KOPT-K1 (cell line): ENCODE data around the gene PNPLA1.

Source experiments
- H3K27ac ChIP-seq: fragments of 200-600 bp; sonication (generic); 2 replicates; pipeline ENCODE4 v1.5.1; 2016; ENCODE audit warnings: antibody characterized with exemption, mild to moderate bottlenecking, low read depth, low read length; ENCODE audit not compliant: poor library complexity, severe bottlenecking
- H3K36me3 ChIP-seq: fragments of 200-600 bp; sonication (generic); 2 replicates; pipeline ENCODE4 v1.5.1; 2017; ENCODE audit warnings: antibody characterized with exemption, mild to moderate bottlenecking, low read length, moderate library complexity; ENCODE audit not compliant: insufficient read depth
- H3K9me3 ChIP-seq: fragments of 200-600 bp; sonication (generic); 2 replicates; pipeline ENCODE4 v1.5.1; 2017; ENCODE audit warnings: antibody characterized with exemption, low read length, mild to moderate bottlenecking; ENCODE audit not compliant: insufficient read depth, poor library complexity, severe bottlenecking

PNPLA1 gene, protein sequence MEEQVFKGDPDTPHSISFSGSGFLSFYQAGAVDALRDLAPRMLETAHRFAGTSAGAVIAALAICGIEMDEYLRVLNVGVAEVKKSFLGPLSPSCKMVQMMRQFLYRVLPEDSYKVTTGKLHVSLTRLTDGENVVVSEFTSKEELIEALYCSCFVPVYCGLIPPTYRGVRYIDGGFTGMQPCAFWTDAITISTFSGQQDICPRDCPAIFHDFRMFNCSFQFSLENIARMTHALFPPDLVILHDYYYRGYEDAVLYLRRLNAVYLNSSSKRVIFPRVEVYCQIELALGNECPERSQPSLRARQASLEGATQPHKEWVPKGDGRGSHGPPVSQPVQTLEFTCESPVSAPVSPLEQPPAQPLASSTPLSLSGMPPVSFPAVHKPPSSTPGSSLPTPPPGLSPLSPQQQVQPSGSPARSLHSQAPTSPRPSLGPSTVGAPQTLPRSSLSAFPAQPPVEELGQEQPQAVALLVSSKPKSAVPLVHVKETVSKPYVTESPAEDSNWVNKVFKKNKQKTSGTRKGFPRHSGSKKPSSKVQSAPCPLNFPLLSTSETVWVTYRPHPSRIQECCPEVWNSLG

DNA sequence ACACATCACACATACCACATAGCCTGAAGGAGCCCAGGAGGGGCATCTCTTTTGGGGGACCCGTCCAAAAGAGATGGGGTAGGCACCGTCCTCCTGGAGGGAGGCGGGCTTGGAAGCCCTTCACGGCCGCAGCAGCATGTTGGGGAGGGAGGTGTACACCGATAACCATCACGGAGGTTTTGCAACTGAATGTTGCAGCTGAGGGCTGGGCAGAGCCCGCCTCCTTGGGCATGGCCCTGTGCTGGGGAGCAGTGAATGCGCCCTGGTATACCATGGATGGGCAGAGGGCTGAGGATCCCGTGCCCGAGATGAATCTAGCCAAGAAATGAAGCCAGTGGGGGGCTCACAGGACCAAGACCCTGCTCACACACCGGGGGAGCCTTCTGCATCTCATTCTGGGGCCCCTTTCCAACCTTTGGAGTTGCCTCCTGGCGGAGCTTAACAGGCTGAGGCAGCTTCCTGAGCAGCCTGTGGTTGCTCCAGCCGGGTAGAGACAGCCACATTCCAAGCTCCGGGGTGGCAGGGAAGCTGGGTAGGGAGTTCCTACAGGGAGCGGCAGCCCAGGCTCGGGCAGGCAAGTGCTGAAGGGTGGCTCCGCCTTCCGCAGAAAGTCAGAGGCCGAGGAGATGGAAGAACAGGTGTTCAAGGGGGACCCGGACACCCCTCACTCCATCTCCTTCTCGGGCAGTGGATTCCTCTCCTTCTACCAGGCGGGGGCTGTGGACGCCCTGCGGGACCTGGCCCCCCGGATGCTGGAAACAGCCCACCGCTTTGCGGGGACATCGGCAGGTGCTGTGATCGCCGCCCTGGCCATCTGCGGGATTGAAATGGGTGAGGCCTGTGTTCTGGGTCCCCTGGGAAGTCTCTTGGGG is at the start of gene PNPLA1:
Gene PNPLA1 (plus strand): TSS at position 227 of the 872 bp plus-strand sequence. CDS start 400 bp downstream, at position 627.
- Histone ChIP-seq H3K36me3 (no peaks in the 10 kb centered on the region), H3K27ac (no peak within 1 kb of the TSS), H3K9me3 (peaks cover 8% of the 10 kb centered on the region)

DNA sequence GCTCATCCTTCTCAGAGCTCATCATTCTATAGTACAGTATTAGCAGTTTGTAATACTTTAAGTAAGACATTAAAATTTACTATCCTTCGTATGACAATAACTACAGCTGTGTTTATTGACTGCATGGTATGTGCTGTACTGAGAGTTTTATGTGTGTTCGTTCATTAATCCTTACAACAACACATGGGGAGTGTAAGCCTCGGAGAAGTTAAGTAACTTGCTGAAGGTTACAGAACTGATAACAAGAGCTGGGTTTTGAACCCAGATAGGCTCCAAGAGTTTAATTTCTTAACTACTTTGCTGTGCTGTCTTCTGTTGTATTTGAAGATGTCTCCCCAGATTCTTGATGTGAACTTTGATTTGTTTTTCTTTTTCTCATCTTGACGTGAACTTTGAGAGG is 49.6 kb upstream of the PNPLA1 start:
- Histone ChIP-seq H3K27ac (no peak overlapping the region), H3K9me3 (no peaks in the 10 kb centered on the region), H3K36me3 (peaks cover 95% of the 10 kb centered on the region)

DNA sequence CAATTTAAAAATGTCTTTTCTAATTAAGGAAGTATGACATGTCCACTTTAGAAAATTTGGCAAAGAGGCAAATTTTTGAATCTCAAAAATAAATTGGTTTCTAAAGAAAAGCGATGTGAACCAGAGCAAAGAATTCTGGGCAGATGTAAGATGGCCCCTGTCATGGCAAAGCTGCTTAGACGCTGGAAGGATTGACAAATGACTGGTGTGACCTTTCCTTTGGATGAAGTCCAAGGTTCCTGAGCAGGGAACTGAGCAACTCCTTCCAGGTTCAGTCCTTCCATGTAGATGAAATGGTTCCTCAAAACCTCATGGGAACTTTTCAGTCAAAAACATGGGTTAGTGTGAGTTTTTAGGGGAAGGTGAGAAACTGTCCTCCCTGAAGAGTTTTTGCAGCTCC is 48.2 kb upstream of the PNPLA1 start:
- Histone ChIP-seq H3K27ac (no peak overlapping the region), H3K36me3 (peaks cover 95% of the 10 kb centered on the region), H3K9me3 (no peaks in the 10 kb centered on the region)

DNA sequence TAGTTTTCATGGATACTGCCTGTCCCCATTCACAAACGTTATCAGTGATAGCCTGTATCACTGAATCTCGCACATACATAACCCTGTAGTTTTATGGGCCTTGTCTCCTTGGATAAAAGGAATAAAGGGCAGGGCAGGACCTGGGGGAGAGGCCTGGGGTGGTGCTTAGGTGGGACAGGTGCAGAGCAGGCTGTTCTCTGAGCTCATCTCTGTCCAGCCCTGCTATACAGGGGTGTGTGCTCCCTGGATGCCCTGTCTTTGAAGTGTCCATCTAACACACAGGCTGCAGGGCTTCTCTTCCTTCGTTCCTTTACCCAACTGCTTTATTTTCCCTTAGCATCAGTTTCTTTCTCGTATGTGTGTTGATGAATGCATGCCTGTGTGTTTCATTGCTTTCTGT is 46.9 kb upstream of the PNPLA1 start:
- peaks cover 94% of the 10 kb centered on the region for H3K36me3 ChIP-seq

DNA sequence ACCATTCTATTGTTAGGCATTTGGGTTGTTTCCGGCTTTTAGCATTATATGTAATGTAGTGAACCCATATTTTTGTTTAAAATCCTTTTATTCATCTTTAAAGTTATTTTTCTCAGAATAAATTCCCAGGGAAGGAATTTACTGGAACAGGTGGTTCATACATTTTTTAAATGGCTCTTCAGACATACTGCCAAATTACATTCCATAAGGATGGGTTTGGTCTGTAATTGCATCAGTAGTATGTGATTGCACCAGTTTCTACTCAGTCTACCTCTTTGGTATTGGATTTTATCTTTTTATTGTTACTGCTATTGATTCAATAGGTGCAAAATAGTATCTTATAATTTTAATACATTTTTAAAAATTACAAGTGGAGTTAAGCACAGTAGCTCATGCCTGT is 46.2 kb upstream of the PNPLA1 start:
- Histone ChIP-seq H3K9me3 (no peaks in the 10 kb centered on the region), H3K36me3 (peaks cover 94% of the 10 kb centered on the region), H3K27ac (no peak overlapping the region)

More for the DNA sequence above, 46.9 kb upstream of the PNPLA1 start:
- no peaks in the 10 kb centered on the region for H3K9me3 ChIP-seq
- no peak overlapping the region for H3K27ac ChIP-seq

DNA sequence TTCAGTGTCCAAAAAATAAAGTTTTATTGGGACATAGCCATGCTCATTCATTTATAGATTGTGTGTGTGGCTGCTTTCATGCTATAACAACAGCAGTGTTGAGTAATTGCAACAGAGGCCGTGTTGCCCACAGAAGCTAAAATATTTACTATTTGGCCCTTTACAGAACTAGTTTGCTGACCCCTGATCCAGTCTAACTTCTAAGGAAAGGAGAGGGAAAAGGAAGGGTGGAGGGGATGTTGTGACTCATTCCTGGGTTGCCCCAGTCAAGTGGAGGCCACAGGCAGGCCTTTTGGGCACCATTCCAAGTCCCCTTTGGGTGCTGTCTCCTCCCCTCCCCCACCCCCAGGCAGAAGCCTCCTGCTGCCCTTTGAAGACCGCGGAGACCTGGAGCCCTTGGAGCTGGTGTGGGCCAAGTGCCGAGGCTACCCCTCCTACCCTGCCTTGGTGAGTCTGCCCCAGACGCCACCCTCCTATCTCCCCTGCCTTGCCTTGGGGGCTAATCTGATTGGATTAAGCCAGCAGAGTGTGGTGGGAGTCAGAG is 44.9 kb upstream of the PNPLA1 start:
- H3K27ac ChIP-seq, result no peak overlapping the region
- H3K36me3 ChIP-seq, result peaks cover 94% of the 10 kb centered on the region

DNA sequence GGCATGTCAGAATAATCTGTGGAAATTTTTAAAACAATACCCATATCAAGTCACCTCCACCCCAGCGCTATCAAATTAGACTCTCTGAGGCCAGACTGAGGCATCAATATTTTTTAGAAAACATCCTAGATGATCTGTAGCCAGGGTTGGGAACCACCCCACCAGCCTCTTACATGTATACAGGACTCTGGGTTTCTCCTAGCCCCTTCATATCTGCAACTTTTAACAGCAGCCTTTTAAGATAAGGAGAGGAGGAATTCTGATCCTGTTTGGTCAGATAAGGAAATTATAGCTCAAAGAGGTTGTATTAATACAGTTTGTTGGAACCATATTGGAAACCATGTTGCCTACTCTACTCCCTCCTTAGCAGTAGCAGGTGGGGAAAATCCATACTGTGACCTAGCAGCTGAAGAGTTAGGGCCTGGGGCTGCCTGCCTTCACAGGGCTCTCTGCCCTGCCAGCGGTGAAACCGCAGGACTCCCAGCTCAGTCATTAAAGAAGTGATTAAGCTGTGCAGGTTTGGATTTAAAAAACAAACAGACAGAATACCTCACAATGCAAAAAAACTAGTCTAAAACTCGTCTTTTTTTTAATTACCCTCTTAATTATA is 43.3 kb upstream of the PNPLA1 start:
- Histone ChIP-seq H3K9me3 (no peaks in the 10 kb centered on the region), H3K27ac (no peak overlapping the region), H3K36me3 (peaks cover 94% of the 10 kb centered on the region)

More for the DNA sequence above, 44.9 kb upstream of the PNPLA1 start:
- no peaks in the 10 kb centered on the region for H3K9me3 ChIP-seq

DNA sequence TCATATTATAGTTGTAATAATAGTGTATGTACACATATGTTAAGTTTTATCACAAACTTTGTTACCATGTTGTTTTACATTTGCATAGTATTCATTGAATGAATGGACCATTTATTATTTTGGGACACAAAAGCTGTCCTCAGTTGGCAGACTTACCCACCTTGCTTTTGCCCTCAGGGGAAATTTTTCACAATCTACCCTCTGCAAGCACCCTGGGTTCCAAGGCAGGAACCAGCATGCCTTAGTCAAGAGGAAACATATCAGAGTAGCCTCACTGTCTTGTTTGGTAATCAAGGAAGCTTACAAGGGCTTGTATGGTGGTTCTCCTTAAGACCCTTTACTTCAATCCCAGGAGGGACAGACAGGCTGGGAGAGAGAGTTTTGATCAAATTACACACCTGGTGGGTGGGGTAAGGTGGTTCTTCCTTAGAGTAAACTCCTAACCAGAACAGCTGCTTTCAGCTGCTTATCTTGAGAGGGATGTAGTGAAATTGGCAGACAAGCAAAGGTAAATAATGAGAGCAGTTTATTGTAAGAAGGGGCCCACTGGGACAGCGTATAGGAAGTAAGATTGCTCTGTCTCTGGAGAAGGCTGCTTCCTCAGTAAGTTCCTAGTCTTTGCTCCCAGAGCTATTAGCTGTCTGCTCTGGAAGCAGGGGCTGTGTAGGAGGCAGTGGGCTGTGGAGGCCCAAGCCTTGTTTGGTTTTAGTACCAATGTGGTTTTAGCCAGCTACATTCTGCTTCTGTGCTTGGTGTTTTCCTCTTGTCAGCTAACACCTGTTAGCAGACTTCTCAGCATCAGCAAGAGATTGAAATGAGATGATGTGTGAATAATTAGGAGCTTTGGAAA is 42.3 kb upstream of the PNPLA1 start:
- Histone ChIP-seq H3K36me3 (peaks cover 90% of the 10 kb centered on the region), H3K27ac (no peak overlapping the region)

DNA sequence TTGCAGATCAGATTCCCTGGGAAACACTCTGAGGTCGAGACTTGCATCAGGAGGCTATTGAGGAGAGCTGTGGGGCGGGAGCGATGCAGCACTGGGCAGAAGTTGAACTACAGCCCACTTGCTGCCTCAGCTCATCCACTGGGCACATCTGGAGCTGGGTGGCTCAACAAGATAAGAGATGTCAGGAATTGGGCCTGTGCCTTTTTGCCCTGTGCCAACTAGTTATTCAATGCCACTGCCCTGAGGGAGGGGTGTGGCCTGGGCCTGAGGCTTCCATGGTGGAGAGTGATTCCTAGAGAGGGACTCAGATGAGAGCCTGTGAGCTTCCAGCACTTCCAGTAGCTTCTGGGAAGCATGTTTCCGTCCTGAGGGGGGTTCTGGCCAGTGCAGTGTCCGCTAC is 40.6 kb upstream of the PNPLA1 start:
- H3K36me3 ChIP-seq, result peaks cover 90% of the 10 kb centered on the region
- no peaks in the 10 kb centered on the region for H3K9me3 ChIP-seq
- H3K27ac ChIP-seq, result no peak overlapping the region

More for the DNA sequence above, 42.3 kb upstream of the PNPLA1 start:
- H3K9me3 ChIP-seq, result no peaks in the 10 kb centered on the region

DNA sequence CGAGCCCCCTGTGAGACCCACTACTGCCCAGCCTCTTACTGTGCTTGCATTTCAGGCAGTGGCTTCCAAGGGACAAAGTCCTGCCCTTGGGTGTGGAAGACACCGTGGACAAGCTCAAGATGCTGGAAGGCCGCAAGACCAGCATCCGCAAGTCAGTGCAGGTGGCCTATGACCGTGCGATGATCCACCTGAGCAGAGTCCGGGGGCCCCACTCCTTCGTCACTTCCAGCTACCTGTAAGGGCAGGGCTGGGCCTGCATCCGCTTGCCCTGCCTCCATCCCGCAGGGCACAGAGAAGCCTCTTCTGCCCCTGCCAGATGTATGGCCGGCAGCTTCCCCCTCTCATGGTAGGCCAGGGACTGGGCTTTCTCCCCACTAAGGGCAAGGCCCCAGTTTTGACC is 39.5 kb upstream of the PNPLA1 start:
- Histone ChIP-seq H3K27ac (no peak overlapping the region), H3K9me3 (no peaks in the 10 kb centered on the region), H3K36me3 (peaks cover 79% of the 10 kb centered on the region)

DNA sequence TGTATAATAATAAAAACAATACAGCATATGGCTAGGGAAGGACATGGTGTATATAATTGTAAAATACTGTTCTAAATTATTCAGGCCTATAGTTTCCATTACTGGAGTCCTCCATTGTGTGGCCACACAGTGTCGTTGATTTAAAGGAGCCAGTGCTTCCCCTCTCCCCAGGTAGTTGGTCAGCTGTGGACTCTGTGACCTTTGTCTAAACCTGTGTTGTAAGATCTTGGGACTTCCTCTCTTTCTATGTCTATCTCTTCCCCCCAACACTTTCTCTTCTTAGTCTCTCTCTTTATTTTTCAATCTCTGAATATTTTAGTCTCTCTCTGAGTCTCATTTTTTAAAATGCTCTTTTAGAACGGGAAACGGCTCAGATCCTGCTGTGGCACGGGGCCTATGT is 37.7 kb upstream of the PNPLA1 start:
- H3K36me3 ChIP-seq, result peaks cover 62% of the 10 kb centered on the region
- no peaks in the 10 kb centered on the region for H3K9me3 ChIP-seq
- no peak overlapping the region for H3K27ac ChIP-seq

DNA sequence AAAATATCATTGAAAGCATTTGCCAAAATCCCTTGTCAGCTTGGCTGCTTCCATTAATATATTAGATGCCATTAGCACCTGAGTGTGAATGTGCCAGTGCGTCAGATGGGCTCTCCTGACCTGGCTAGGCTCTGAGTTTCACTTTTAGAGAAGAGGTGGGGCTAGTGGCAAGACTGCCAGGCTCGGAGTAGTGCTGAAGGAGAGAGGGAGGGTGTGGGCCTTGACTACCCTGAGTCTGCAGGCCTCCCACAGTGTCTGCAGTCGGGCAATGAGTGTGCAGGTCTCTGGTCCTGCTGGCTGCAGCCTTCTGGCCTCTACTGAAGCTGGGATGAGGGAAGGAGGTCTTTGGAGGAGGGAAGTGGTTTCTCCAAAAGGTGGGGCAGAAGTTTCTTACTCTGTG is 34.6 kb upstream of the PNPLA1 start:
- Histone ChIP-seq H3K27ac (no peak overlapping the region), H3K36me3 (peaks cover 31% of the 10 kb centered on the region), H3K9me3 (no peaks in the 10 kb centered on the region)

DNA sequence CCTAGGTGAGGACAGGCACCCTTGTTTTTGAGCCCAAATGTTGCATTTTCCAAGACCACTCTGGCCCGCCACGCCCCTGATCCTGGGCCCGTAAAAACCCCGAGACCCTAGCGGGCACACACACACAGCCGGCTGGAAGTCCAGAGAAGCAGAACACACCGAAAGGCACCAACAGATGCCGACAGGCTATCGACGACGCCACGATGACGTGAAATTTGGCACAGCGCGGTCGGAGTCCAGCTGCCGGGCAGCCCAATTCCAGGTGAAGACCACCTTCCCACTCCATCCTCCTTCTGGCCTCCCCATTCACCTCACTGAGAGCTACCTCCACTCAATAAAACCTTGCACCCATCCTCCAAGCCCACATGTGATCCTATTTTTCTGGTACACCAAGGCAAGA is 34.0 kb upstream of the PNPLA1 start:
- Histone ChIP-seq H3K36me3 (peaks cover 25% of the 10 kb centered on the region), H3K9me3 (no peaks in the 10 kb centered on the region), H3K27ac (no peak overlapping the region)

DNA sequence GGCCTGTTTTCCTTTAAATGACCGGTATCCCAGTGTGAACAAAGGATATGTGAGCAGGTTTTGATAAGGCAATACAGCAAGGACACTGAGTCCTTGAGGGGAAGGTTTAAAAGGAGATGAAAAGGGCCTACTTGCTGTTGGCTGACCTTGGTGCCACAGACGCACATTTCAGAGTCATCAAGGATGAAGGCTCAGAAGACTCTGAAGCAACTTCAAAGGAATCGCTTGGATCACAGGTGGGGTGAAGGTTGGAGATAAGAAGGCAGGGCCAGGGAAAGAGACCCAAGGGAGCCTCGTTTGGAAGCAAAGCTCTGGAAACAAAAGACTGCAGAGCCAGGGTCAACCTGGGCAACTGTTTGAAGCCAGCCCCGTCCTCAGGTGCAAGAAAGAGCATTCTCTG is 30.1 kb upstream of the PNPLA1 start:
- Histone ChIP-seq H3K27ac (no peak overlapping the region), H3K9me3 (no peaks in the 10 kb centered on the region), H3K36me3 (no peaks in the 10 kb centered on the region)
